ENCODE measurements around the gene MLLT11.
"Not testable (repeated sequence)": the region's sequence is repeated elsewhere in the genome, so short reads cannot be mapped to it uniquely, and the experiment has no call there.

Gene MLLT11

DNA sequence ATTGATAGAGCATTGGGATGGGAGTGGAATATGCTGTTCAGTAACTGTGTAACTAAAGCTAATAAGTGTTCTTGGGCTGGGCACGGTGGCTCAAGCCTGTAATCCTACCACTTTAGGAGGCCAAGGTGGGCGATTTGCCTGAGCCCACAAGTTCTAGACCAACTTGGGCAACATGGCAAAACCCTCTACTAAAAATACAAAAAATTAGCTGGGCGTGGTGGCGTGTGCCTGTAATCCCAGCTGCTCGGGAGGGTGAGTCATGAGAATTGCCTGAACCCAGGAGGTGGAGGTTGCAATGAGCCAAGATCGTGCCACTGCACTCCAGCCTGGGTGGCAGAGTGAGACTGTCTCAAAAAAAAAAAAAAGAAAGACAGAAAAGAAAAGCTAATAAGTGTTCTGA is 37.2 kb downstream of the MLLT11 start:
- H3K27ac ChIP-seq (ENCODE audit: low read depth, low read length): not testable (repeated sequence)

DNA sequence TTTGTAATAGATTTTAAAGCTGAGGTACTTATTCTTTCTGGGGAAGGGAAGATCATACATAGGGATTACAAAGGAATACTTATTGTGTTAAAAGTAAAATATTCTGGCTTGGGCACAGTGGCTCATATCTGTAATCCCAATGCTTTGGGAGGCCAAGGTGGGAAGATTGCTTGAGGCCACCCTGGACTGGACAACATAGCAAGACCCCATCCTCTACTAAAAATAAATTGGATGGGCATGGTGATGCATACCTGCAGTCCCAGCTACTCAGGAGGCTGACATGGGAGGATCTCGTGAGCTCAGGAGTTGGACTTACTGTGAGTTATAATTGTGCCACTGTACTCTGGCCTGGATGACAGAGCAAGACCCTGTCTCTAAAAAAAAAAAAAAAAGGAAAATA is 37.9 kb downstream of the MLLT11 start:
- Histone ChIP-seq H3K4me1 (ENCODE audit: insufficient read depth, low read length) (no peaks in the 10 kb centered on the region), H3K9me3 (ENCODE audit: low read length) (no peaks in the 10 kb centered on the region), H3K4me3 (ENCODE audit: low read depth in 1 of 2, low read length in 2 of 2) (no peak overlapping the region), H3K36me3 (ENCODE audit: insufficient read depth, low read length) (no peaks in the 10 kb centered on the region), H3K27me3 (ENCODE audit: control insufficient read depth in 1 of 2, insufficient read depth in 2 of 2, low read length in 2 of 2) (no peaks in the 10 kb centered on the region), H3K27ac (ENCODE audit: low read depth, low read length) (no peak overlapping the region), H3K9ac (ENCODE audit: low read length) (no peak overlapping the region)

More for the DNA sequence above, 37.2 kb downstream of the MLLT11 start:
- not testable (repeated sequence) for H3K9me3 ChIP-seq (ENCODE audit: low read length); H3K9ac ChIP-seq (ENCODE audit: low read length); H3K36me3 ChIP-seq (ENCODE audit: insufficient read depth, low read length); H3K4me3 ChIP-seq (ENCODE audit: low read depth in 1 of 2, low read length in 2 of 2); H3K4me1 ChIP-seq (ENCODE audit: insufficient read depth, low read length); H3K27me3 ChIP-seq (ENCODE audit: control insufficient read depth in 1 of 2, insufficient read depth in 2 of 2, low read length in 2 of 2)

DNA sequence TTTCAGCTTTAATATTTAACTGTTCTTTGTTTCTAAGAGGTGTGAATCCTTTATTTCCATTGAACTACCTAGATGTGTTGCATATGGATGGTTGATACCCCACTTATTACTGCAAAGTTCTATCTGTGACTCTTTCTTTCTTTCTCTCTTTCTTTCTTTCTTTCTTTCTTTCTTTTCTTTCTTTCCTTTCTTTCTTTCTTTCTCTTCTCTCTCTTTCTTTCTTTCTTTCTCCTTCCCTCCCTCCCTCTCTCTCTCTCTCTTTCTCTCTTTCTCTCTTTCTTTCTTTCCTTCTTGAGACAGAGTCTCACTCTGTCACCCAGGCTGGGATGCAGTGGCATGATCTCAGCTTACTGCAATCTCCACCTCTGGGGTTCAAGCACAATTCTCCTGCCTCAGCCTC is 44.4 kb downstream of the MLLT11 start:
- Histone ChIP-seq H3K9me3 (ENCODE audit: low read length) (no peaks in the 10 kb centered on the region), H3K36me3 (ENCODE audit: insufficient read depth, low read length) (peaks cover 10% of the 10 kb centered on the region), H3K9ac (ENCODE audit: low read length) (no peak overlapping the region), H3K27me3 (ENCODE audit: control insufficient read depth in 1 of 2, insufficient read depth in 2 of 2, low read length in 2 of 2) (no peaks in the 10 kb centered on the region), H3K27ac (ENCODE audit: low read depth, low read length) (no peak overlapping the region), H3K4me3 (ENCODE audit: low read depth in 1 of 2, low read length in 2 of 2) (no peak overlapping the region), H3K4me1 (ENCODE audit: insufficient read depth, low read length) (no peaks in the 10 kb centered on the region)

DNA sequence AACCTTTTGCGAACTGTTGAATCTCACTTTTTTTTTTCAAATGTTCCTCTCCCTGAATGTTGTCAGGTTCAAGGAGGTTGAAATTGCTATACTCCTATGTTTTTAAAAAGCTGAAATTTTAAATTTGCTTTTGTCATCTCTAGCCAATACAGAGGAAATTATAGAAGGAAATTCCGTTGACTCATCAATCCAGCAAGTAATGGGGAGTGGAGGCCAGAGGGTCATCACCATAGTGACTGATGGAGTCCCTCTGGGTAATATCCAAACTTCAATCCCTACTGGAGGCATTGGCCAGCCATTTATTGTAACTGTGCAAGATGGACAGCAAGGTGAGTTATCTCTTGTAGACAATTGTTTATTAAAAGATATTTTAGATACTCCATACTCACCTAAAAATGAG is 46.7 kb downstream of the MLLT11 start:
- Histone ChIP-seq H3K9ac (ENCODE audit: low read length) (no peak overlapping the region), H3K9me3 (ENCODE audit: low read length) (no peaks in the 10 kb centered on the region), H3K4me1 (ENCODE audit: insufficient read depth, low read length) (no peaks in the 10 kb centered on the region), H3K27me3 (ENCODE audit: control insufficient read depth in 1 of 2, insufficient read depth in 2 of 2, low read length in 2 of 2) (no peaks in the 10 kb centered on the region), H3K4me3 (ENCODE audit: low read depth in 1 of 2, low read length in 2 of 2) (no peak overlapping the region), H3K27ac (ENCODE audit: low read depth, low read length) (no peak overlapping the region), H3K36me3 (ENCODE audit: insufficient read depth, low read length) (peaks cover 10% of the 10 kb centered on the region)

DNA sequence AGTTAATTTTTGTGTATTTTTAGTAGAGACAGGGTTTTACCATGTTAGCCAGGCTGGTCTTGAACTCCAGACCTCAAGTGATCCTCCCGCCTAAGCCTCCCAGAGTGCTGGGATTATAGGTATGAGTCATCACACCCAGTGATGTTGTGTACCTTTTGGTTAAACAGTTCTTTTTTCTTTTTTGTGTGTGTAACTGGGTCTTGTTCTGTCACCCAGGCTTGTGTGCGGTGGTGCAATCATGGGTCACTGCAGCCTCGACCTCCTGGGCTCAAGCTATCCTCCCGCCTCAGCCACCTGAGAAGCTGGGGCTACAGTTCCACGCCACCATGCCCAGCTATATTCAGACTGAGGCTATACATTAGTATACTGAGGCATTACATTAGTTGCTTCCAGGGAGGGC is 48.1 kb downstream of the MLLT11 start:
- Histone ChIP-seq H3K4me1 (ENCODE audit: insufficient read depth, low read length) (no peaks in the 10 kb centered on the region), H3K9me3 (ENCODE audit: low read length) (no peaks in the 10 kb centered on the region), H3K9ac (ENCODE audit: low read length) (no peak overlapping the region), H3K27ac (ENCODE audit: low read depth, low read length) (no peak overlapping the region), H3K27me3 (ENCODE audit: control insufficient read depth in 1 of 2, insufficient read depth in 2 of 2, low read length in 2 of 2) (no peaks in the 10 kb centered on the region), H3K36me3 (ENCODE audit: insufficient read depth, low read length) (peaks cover 10% of the 10 kb centered on the region), H3K4me3 (ENCODE audit: low read depth in 1 of 2, low read length in 2 of 2) (no peak overlapping the region)

DNA sequence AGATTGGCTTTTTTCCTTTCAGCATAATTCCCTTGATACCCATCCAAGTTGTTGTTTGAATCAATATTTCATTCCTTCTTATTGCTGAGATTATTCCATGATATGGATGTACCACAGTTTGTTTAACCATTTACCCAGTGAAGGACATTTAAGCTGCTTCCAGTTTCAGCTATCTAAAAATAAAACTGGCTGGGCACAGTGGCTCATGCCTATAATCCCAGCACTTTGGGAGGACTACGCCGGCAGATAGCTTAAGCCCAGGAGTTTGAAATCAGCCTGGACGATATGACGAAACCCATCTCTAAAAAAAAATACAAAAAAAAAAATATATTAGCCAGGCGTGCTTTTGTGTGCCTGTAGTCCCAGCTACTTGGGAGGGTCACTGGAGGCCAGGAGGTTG is 53.7 kb downstream of the MLLT11 start:
- no peak overlapping the region for H3K27ac ChIP-seq (ENCODE audit: low read depth, low read length)
- H3K4me3 ChIP-seq (ENCODE audit: low read depth in 1 of 2, low read length in 2 of 2): no peak overlapping the region
- no peaks in the 10 kb centered on the region for H3K4me1 ChIP-seq (ENCODE audit: insufficient read depth, low read length)
- no peaks in the 10 kb centered on the region for H3K9me3 ChIP-seq (ENCODE audit: low read length)
- no peak overlapping the region for H3K9ac ChIP-seq (ENCODE audit: low read length)
- peaks cover 11% of the 10 kb centered on the region for H3K36me3 ChIP-seq (ENCODE audit: insufficient read depth, low read length)
- H3K27me3 ChIP-seq (ENCODE audit: control insufficient read depth in 1 of 2, insufficient read depth in 2 of 2, low read length in 2 of 2): no peaks in the 10 kb centered on the region

Data from muscle layer of colon (tissue), 2 donors.